Measurements from ENCODE around the gene HOTAIR.

GRCh38 chr12:54010053-54010971, 35.6 kb upstream of the HOTAIR start:
- TF ChIP-seq FOXA1 (IDR thresholded peaks at IDR 0.05) (no peak), ZBTB33 (IDR thresholded peaks at IDR 0.05) (no peak), JUND (IDR thresholded peaks at IDR 0.05) (no peak), EGR1 (IDR thresholded peaks at IDR 0.05; ENCODE audit: low read depth in 2 of 2) (no peak), REST (IDR thresholded peaks at IDR 0.05) (no peak)
- TF ChIP-seq, protein P1, sequence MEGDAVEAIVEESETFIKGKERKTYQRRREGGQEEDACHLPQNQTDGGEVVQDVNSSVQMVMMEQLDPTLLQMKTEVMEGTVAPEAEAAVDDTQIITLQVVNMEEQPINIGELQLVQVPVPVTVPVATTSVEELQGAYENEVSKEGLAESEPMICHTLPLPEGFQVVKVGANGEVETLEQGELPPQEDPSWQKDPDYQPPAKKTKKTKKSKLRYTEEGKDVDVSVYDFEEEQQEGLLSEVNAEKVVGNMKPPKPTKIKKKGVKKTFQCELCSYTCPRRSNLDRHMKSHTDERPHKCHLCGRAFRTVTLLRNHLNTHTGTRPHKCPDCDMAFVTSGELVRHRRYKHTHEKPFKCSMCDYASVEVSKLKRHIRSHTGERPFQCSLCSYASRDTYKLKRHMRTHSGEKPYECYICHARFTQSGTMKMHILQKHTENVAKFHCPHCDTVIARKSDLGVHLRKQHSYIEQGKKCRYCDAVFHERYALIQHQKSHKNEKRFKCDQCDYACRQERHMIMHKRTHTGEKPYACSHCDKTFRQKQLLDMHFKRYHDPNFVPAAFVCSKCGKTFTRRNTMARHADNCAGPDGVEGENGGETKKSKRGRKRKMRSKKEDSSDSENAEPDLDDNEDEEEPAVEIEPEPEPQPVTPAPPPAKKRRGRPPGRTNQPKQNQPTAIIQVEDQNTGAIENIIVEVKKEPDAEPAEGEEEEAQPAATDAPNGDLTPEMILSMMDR (IDR thresholded peaks at IDR 0.05; ENCODE audit: low read depth, low read length, missing input control): no peak
